ENCODE results near the gene KIF18B. TPM values are rescaled to one million over a fixed set of nuclear protein-coding genes. Genes with fewer than 3 reads are reported as not detected.

The KIF18B gene
- total RNA-seq, 1 donor from 2014 or later, result 0.89 TPM

DNA sequence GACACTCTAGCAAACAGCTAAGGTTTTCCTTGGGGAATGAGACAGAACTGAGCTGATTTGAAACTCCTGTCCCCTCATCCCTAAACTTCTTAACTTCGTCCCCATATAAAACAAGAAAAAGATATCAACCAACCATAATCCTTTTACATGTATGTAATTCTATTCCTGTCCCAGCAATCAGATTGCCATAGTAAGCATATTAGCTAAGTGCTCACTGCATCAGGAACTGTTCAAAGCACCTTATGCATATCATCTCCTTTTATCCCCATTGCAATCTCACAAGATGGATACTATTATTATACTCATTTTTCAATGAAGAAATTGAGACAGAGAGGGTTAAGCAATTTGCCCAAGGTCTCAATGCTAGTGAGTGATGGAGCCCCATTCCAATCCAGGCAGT is 6.8 kb downstream of the KIF18B start:
- Histone ChIP-seq H3K9me3 (no peaks in the 10 kb centered on the region), H3K27me3 (ENCODE audit: low read depth) (no peaks in the 10 kb centered on the region), H3K4me3 (no peak overlapping the region), H3K36me3 (no peaks in the 10 kb centered on the region), H3K27ac (no peak overlapping the region), H3K4me1 (peaks cover 3% of the 10 kb centered on the region)
- ATAC-seq (no peak), DNase-seq (no peak)
- TF ChIP-seq, protein P1, sequence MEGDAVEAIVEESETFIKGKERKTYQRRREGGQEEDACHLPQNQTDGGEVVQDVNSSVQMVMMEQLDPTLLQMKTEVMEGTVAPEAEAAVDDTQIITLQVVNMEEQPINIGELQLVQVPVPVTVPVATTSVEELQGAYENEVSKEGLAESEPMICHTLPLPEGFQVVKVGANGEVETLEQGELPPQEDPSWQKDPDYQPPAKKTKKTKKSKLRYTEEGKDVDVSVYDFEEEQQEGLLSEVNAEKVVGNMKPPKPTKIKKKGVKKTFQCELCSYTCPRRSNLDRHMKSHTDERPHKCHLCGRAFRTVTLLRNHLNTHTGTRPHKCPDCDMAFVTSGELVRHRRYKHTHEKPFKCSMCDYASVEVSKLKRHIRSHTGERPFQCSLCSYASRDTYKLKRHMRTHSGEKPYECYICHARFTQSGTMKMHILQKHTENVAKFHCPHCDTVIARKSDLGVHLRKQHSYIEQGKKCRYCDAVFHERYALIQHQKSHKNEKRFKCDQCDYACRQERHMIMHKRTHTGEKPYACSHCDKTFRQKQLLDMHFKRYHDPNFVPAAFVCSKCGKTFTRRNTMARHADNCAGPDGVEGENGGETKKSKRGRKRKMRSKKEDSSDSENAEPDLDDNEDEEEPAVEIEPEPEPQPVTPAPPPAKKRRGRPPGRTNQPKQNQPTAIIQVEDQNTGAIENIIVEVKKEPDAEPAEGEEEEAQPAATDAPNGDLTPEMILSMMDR (IDR thresholded peaks at IDR 0.05), result no peak
- intact Hi-C loops (cut with DNase I), result no loop called here

DNA sequence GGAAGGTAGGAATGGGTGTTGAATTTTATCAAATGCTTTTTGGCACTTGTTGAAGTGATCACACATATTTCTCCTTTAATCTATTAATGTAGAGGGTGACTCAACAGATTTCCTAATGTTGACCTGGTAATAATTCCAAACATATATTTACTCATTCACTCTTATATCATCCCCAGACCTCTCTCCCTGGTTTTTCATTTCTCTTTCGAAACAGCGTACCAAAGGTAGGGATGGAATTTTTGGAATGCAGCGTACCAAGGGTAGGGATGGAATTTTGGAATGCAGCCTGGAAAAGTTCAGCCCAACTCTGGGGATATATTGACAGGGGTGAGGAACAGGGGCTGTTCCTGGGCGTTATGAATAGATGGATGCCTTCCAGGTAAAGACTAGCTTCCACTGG is 7.3 kb downstream of the KIF18B start:
- DNase-seq (no peak), ATAC-seq (peak in 1 of 2 donors; percentile 69)
- H3K4me1 ChIP-seq, result peaks cover 3% of the 10 kb centered on the region
- no peaks in the 10 kb centered on the region for H3K36me3 ChIP-seq
- intact Hi-C loops (cut with DNase I), result no loop called here
- H3K27me3 ChIP-seq (ENCODE audit: low read depth), result no peaks in the 10 kb centered on the region
- no peaks in the 10 kb centered on the region for H3K9me3 ChIP-seq
- H3K4me3 ChIP-seq, result no peak overlapping the region
- TF ChIP-seq, protein P1 (IDR thresholded peaks at IDR 0.05), result no peak
- no peak overlapping the region for H3K27ac ChIP-seq

DNA sequence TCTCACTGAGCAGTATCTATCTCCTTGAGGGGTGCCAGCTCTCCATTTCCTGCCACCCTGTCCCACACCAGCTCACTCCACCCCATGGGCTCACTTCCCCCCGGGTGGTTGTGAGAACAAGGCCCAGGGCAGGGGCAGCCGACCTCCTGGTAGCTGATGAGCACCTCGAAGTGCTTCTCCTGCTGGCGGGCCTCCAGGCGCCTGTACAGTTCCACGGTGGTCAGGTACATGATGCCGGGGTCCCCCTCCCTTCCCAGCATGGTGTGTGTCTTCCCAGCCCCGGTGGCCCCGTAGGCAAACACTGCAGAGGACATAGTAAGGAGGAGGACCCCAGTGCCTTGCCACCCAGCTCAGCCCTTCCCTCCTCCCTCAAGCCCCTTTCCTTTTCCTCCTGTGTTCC is 12.5 kb downstream of the KIF18B start:
- Histone ChIP-seq H3K36me3 (no peaks in the 10 kb centered on the region), H3K27ac (no peak overlapping the region), H3K9me3 (no peaks in the 10 kb centered on the region), H3K4me3 (no peak overlapping the region), H3K4me1 (peaks cover 3% of the 10 kb centered on the region), H3K27me3 (ENCODE audit: low read depth) (no peaks in the 10 kb centered on the region)
- DNase-seq (peak; percentile 38), ATAC-seq (no peak)
- intact Hi-C loops (cut with DNase I), result no loop called here
- TF ChIP-seq, protein P1 (IDR thresholded peaks at IDR 0.05), result no peak

DNA sequence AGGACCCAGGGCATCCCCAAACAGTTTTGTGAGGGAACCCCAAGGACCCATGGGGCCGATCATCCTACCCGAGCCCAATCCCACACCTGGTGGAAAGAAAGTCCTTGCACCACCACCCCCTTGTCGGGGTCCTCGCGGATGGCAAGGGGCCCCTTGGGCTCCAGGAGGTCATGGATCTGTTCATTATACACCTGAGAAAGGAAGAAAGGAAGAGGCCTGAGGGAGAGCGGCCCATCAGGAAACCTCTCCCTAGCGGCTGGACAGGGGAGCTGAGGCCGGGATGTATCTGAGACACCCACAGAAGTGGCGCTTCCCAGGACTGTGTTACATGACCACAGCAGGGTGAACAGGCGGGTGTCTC is 12.8 kb downstream of the KIF18B start:
- H3K9me3 ChIP-seq, result no peaks in the 10 kb centered on the region
- H3K36me3 ChIP-seq, result no peaks in the 10 kb centered on the region
- DNase-seq (peak; percentile 21), ATAC-seq (no peak)
- intact Hi-C loops (cut with DNase I), result no loop called here
- H3K4me1 ChIP-seq, result peaks cover 2% of the 10 kb centered on the region
- no peaks in the 10 kb centered on the region for H3K27me3 ChIP-seq (ENCODE audit: low read depth)
- no peak overlapping the region for H3K27ac ChIP-seq
- H3K4me3 ChIP-seq, result no peak overlapping the region
- TF ChIP-seq, protein P1 (IDR thresholded peaks at IDR 0.05), result no peak

DNA sequence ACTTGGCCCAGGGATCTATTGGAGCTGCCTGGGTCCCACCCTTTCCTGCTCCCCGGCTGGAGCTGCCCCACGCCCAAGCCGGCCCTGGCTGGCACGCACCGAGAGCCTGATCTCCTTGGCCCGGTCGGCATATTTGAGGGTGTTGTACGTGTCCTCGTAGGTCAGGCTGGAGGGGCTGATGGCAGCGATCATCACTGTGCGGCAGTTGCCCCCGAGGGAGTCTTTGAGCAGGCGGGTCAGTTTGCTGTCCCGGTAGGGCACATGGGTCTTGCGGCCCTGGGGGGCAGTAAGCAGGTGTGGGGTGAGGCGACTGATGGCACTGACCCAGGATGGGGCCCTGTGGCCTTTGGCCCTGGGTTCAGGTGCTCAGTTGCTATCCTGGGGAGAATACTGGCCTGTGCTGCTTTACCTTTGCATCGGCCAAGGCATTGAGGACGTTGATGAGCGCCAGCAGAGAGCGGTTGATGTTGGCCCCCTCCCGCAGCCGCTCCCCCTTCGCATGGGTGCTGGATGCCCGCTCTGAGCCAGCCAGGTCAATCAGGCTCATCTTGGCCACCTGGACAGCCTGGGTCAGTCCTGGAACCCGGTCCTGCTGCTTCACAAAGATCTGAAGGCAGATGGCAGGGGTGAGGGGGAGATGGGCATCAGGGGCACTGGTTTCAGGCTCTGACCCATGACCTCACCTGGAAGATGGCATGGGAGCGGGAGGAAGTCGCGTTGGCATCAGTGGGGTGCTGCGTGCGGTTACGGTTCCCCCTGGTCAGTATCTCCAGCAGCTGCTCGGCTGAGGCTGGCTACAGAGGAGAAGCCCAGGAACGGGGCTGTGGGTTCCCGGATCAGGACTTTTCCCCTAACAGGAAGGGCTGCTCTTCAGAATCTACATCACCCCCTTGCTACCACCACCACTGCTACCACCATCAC is 13.5 kb downstream of the KIF18B start:
- Histone ChIP-seq H3K36me3 (no peaks in the 10 kb centered on the region), H3K9me3 (no peaks in the 10 kb centered on the region), H3K27ac (no peak overlapping the region), H3K4me1 (no peaks in the 10 kb centered on the region), H3K27me3 (ENCODE audit: low read depth) (no peaks in the 10 kb centered on the region), H3K4me3 (no peak overlapping the region)
- peak; percentile 37 for DNase-seq
- intact Hi-C loops (cut with DNase I), result no loop called here
- TF ChIP-seq, protein P1 (IDR thresholded peaks at IDR 0.05), result no peak
- peak in 1 of 2 donors; percentile 9 for ATAC-seq
